Colon (tissue), 2 donors: ENCODE results near the gene C2orf49.

Source experiments
- FAIRE-seq: peaks from 2 replicates; lab custom pipeline; 2012; peaks lifted over from hg19 to GRCh38; lab: Jason Lieb, UNC
- donor health status: control.
- donor health status: control.

Gene C2orf49

GRCh38 chr2:105337122-105338019 is at the start of gene C2orf49:
C2orf49 (plus strand) TSS chr2:105337540; CDS start chr2:105337588, 48 bp downstream.
- FAIRE-seq, result no peak

GRCh38 chr2:105287692-105288091 is 49.6 kb upstream of the C2orf49 start:
- no peak for FAIRE-seq

- no peak for FAIRE-seq
Measured at GRCh38 chr2:105288133-105288532, 49.2 kb upstream of the C2orf49 start.

GRCh38 chr2:105290981-105291660 is 46.2 kb upstream of the C2orf49 start:
- no peak for FAIRE-seq

GRCh38 chr2:105291981-105292380 is 45.4 kb upstream of the C2orf49 start:
- FAIRE-seq, result no peak

GRCh38 chr2:105294046-105294445 is 43.3 kb upstream of the C2orf49 start:
- FAIRE-seq, result no peak

- no peak for FAIRE-seq
Measured at GRCh38 chr2:105294844-105295481, 42.4 kb upstream of the C2orf49 start.

GRCh38 chr2:105296017-105296611 is 41.2 kb upstream of the C2orf49 start:
- no peak for FAIRE-seq

GRCh38 chr2:105297216-105297615 is 40.1 kb upstream of the C2orf49 start:
- FAIRE-seq, result no peak

GRCh38 chr2:105298017-105298416 is 39.3 kb upstream of the C2orf49 start:
- no peak for FAIRE-seq

GRCh38 chr2:105299290-105299689 is 38.0 kb upstream of the C2orf49 start:
- no peak for FAIRE-seq

GRCh38 chr2:105301646-105302045 is 35.7 kb upstream of the C2orf49 start:
- FAIRE-seq, result no peak

- no peak for FAIRE-seq
Measured at GRCh38 chr2:105307146-105307545, 30.2 kb upstream of the C2orf49 start.

GRCh38 chr2:105307550-105307949 is 29.8 kb upstream of the C2orf49 start:
- FAIRE-seq, result no peak

GRCh38 chr2:105307962-105308361 is 29.4 kb upstream of the C2orf49 start:
- no peak for FAIRE-seq

- no peak for FAIRE-seq
Measured at GRCh38 chr2:105308382-105309146, 28.8 kb upstream of the C2orf49 start.

- FAIRE-seq, result no peak
Measured at GRCh38 chr2:105309147-105309545, 28.2 kb upstream of the C2orf49 start.

- FAIRE-seq, result no peak
Measured at GRCh38 chr2:105313877-105314276, 23.5 kb upstream of the C2orf49 start.

- no peak for FAIRE-seq
Measured at GRCh38 chr2:105315314-105315713, 22.0 kb upstream of the C2orf49 start.

- FAIRE-seq, result no peak
Measured at GRCh38 chr2:105317937-105318336, 19.4 kb upstream of the C2orf49 start.

GRCh38 chr2:105320651-105321215 is 16.6 kb upstream of the C2orf49 start:
- no peak for FAIRE-seq
